MG63 (cell line): ENCODE measurements around the gene B3GNT8. TPM values are rescaled to one million over a fixed set of nuclear protein-coding genes. Genes with fewer than 3 reads are reported as not detected.

Experiments
- DNase-seq: peaks from one replicate; pipeline ENCODE4 v3.0.0-alpha.2; 2020
- H3K27me3 ChIP-seq: fragments of 250-450 bp; sonication (Bioruptor Pico); 2 replicates; pipeline ENCODE4 v1.5.1; 2020; ENCODE audit warnings: mild to moderate bottlenecking, moderate library complexity
- H3K36me3 ChIP-seq: fragments of 250-450 bp; sonication (Bioruptor Pico); 2 replicates; pipeline ENCODE4 v1.5.1; 2020; ENCODE audit warnings: mild to moderate bottlenecking, moderate library complexity
- H3K4me3 ChIP-seq: fragments of 250-450 bp; sonication (Bioruptor Pico); 2 replicates; pipeline ENCODE4 v1.5.1; 2020; ENCODE audit warnings: mild to moderate bottlenecking, moderate library complexity
- H3K9me3 ChIP-seq: fragments of 250-450 bp; sonication (Bioruptor Pico); 2 replicates; pipeline ENCODE4 v1.5.1; 2020; ENCODE audit warnings: mild to moderate bottlenecking, moderate library complexity
- total RNA-seq: library from RNA; depleted of rRNA; stranded (reverse); fragments of >200 nt; shearing (Covaris generic); gene quantifications from 2 replicates; pipeline ENCODE4 v1.2.3, GENCODE V29; 2014; ENCODE audit warnings: low replicate concordance; rRNA removed

B3GNT8 gene
- total RNA-seq, 1 experiment from 2014 or later, result not detected

- no peak for DNase-seq
- no peaks in the 10 kb centered on the region for H3K27me3 ChIP-seq
- H3K36me3 ChIP-seq, result peaks cover 24% of the 10 kb centered on the region
- H3K9me3 ChIP-seq, result no peaks in the 10 kb centered on the region
- no peak overlapping the region for H3K4me3 ChIP-seq
Observed at GRCh38 chr19:41377977-41378709, 49.0 kb downstream of the B3GNT8 start.

GRCh38 chr19:41376998-41377365, 50.2 kb downstream of the B3GNT8 start:
- Histone ChIP-seq H3K27me3 (no peaks in the 10 kb centered on the region), H3K4me3 (no peak overlapping the region), H3K9me3 (no peaks in the 10 kb centered on the region), H3K36me3 (peaks cover 13% of the 10 kb centered on the region)
- DNase-seq, result no peak

- peaks cover 15% of the 10 kb centered on the region for H3K36me3 ChIP-seq
- H3K27me3 ChIP-seq, result no peaks in the 10 kb centered on the region
- no peak for DNase-seq
- no peaks in the 10 kb centered on the region for H3K9me3 ChIP-seq
- no peak within 1 kb of the TSS for H3K4me3 ChIP-seq
Observed at GRCh38 chr19:41376241-41376997, 50.8 kb downstream of the B3GNT8 start, which contains the start of gene TMEM91. TMEM91 (plus strand) TSS chr19:41376533; CDS start chr19:41378310, 1,777 bp downstream.

Other genes starting within 250 kb of the B3GNT8 start
- gene CYP2S1, start 234.2 kb downstream of the B3GNT8 start, total RNA-seq, result 3.9 and 5.0 TPM in 2 replicates
- 294 and 355 TPM in 2 replicates for gene AXL, start 208.2 kb downstream of the B3GNT8 start, total RNA-seq
- gene HNRNPUL1, start 163.0 kb downstream of the B3GNT8 start, total RNA-seq, result 149 and 151 TPM in 2 replicates
- gene CCDC97, start 117.2 kb downstream of the B3GNT8 start, total RNA-seq, result 2.8 and 22.3 TPM in 2 replicates
- gene TGFB1, start 73.5 kb downstream of the B3GNT8 start, total RNA-seq, result 5.6 and 8.6 TPM in 2 replicates
- gene B9D2, start 63.2 kb downstream of the B3GNT8 start, total RNA-seq, result 2.4 and 31.0 TPM in 2 replicates
- 0.64 and 1.5 TPM in 2 replicates for gene TMEM91, start 50.8 kb downstream of the B3GNT8 start, total RNA-seq
- 64.6 and 95.3 TPM in 2 replicates for gene EXOSC5, start 30.0 kb downstream of the B3GNT8 start, total RNA-seq
- 22.0 and 58.6 TPM in 2 replicates for gene BCKDHA, start 29.6 kb downstream of the B3GNT8 start, total RNA-seq
- 37.6 and 56.2 TPM in 2 replicates for gene DMAC2, start 12.5 kb upstream of the B3GNT8 start, total RNA-seq
- not detected in 2 replicates for gene ERICH4, start 15.8 kb upstream of the B3GNT8 start, total RNA-seq
- not detected in 2 replicates for gene CEACAM21, start 148.8 kb upstream of the B3GNT8 start, total RNA-seq
- gene CEACAM4, start 199.7 kb upstream of the B3GNT8 start, total RNA-seq, result not detected in 2 replicates